Activated naive CD4-positive, alpha-beta T cell treated with anti-CD3 and anti-CD28 coated beads, Interleukin-2, amount 10 ng/mL, durations not matched to agents 7 days and 5 days (primary cell): ENCODE data around the gene ITGB2.

Experiments
- CTCF ChIA-PET: fragments of 350-600 bp; sonication (Branson Sonifier 250); formaldehyde crosslinking; loops from one replicate; lab custom pipeline; 2021; ENCODE audit warnings: antibody characterized with exemption; lab: Charles Lee
- DNase-seq: peaks from one replicate; pipeline ENCODE4 v3.0.0-alpha.2; 2020
- H3K27ac Mint-ChIP-seq: one replicate; pipeline ENCODE4 v1.8.0; 2021; ENCODE audit warnings: mild to moderate bottlenecking, moderate library complexity, mixed read lengths
- H3K27me3 Mint-ChIP-seq: one replicate; pipeline ENCODE4 v1.8.0; 2021; ENCODE audit warnings: mild to moderate bottlenecking, mixed read lengths
- H3K36me3 Mint-ChIP-seq: one replicate; pipeline ENCODE4 v1.8.0; 2021; ENCODE audit warnings: mixed read lengths
- H3K4me1 Mint-ChIP-seq: one replicate; pipeline ENCODE4 v1.8.0; 2021; ENCODE audit warnings: mixed read lengths
- H3K4me3 Mint-ChIP-seq: one replicate; pipeline ENCODE4 v1.8.0; 2021; ENCODE audit warnings: mild to moderate bottlenecking, moderate library complexity, mixed read lengths
- H3K9me3 Mint-ChIP-seq: one replicate; pipeline ENCODE4 v1.8.0; 2021; ENCODE audit warnings: mixed read lengths

Gene ITGB2

GRCh38 chr21:44848821-44849521 is 71.7 kb downstream of the ITGB2 start:
- H3K27me3 Mint-ChIP-seq = peaks cover 22% of the 10 kb centered on the region
- no peak for DNase-seq
- no peak overlapping the region for H3K4me3 Mint-ChIP-seq
- no peaks in the 10 kb centered on the region for H3K9me3 Mint-ChIP-seq
- peaks cover 36% of the 10 kb centered on the region for H3K36me3 Mint-ChIP-seq
- H3K4me1 Mint-ChIP-seq = peaks cover 50% of the 10 kb centered on the region
- CTCF ChIA-PET = no interaction called here
- no peak overlapping the region for H3K27ac Mint-ChIP-seq

GRCh38 chr21:44847261-44848056 is 73.2 kb downstream of the ITGB2 start:
- Mint-ChIP-seq H3K27ac (no peak overlapping the region), H3K27me3 (peaks cover 35% of the 10 kb centered on the region), H3K4me1 (peaks cover 37% of the 10 kb centered on the region), H3K4me3 (no peak overlapping the region), H3K9me3 (no peaks in the 10 kb centered on the region), H3K36me3 (peaks cover 27% of the 10 kb centered on the region)
- DNase-seq = no peak
- CTCF ChIA-PET = interaction anchor here (1.1 kb wide), 1 partner anchor 46 kb away, joined by 4 read pairs; the partner anchor contains the start of gene UBE2G2

- Mint-ChIP-seq H3K4me1 (peaks cover 29% of the 10 kb centered on the region), H3K27ac (peak overlapping the region; percentile 60), H3K27me3 (peaks cover 41% of the 10 kb centered on the region), H3K4me3 (peak overlapping the region; percentile 51), H3K36me3 (peaks cover 22% of the 10 kb centered on the region), H3K9me3 (no peaks in the 10 kb centered on the region)
- DNase-seq = peak; percentile 67
- CTCF ChIA-PET = interaction anchor here (1.0 to 1.2 kb wide), 6 partner anchors 14 to 251 kb away, joined by 3 to 5 read pairs (median 3); partner anchors contain the start of gene UBE2G2
These were observed 74.0 kb downstream of the ITGB2 start for GRCh38 chr21:44846485-44847260.

- H3K4me1 Mint-ChIP-seq = peaks cover 24% of the 10 kb centered on the region
- peak overlapping the region; percentile 60 for H3K27ac Mint-ChIP-seq
- no peaks in the 10 kb centered on the region for H3K9me3 Mint-ChIP-seq
- DNase-seq = no peak
- peaks cover 17% of the 10 kb centered on the region for H3K36me3 Mint-ChIP-seq
- peaks cover 42% of the 10 kb centered on the region for H3K27me3 Mint-ChIP-seq
- peak overlapping the region; percentile 51 for H3K4me3 Mint-ChIP-seq
- CTCF ChIA-PET = interaction anchor here (1.0 to 1.2 kb wide), 6 partner anchors 15 to 252 kb away, joined by 3 to 5 read pairs (median 3); partner anchors contain the start of gene UBE2G2
These were observed 74.5 kb downstream of the ITGB2 start for GRCh38 chr21:44846224-44846484.

- Mint-ChIP-seq H3K27ac (no peak overlapping the region), H3K4me1 (peaks cover 21% of the 10 kb centered on the region), H3K27me3 (peaks cover 47% of the 10 kb centered on the region), H3K36me3 (peaks cover 12% of the 10 kb centered on the region), H3K9me3 (no peaks in the 10 kb centered on the region), H3K4me3 (peak overlapping the region; percentile 51)
- peak; percentile 74 for DNase-seq
- CTCF ChIA-PET = interaction anchor here (1.0 to 1.2 kb wide), 6 partner anchors 15 to 252 kb away, joined by 3 to 5 read pairs (median 3); partner anchors contain the start of gene UBE2G2
These were observed 75.1 kb downstream of the ITGB2 start for GRCh38 chr21:44845418-44846223.

GRCh38 chr21:44844256-44844655 is 76.4 kb downstream of the ITGB2 start:
- CTCF ChIA-PET = no interaction called here
- peaks cover 52% of the 10 kb centered on the region for H3K27me3 Mint-ChIP-seq

GRCh38 chr21:44842721-44843445 is 77.8 kb downstream of the ITGB2 start:
- Mint-ChIP-seq H3K27me3 (peaks cover 56% of the 10 kb centered on the region), H3K27ac (no peak overlapping the region), H3K36me3 (no peaks in the 10 kb centered on the region), H3K4me3 (no peak overlapping the region), H3K4me1 (peaks cover 21% of the 10 kb centered on the region), H3K9me3 (no peaks in the 10 kb centered on the region)
- DNase-seq = no peak
- CTCF ChIA-PET = no interaction called here

More at GRCh38 chr21:44844256-44844655, 76.4 kb downstream of the ITGB2 start:
- H3K4me3 Mint-ChIP-seq = no peak overlapping the region
- no peaks in the 10 kb centered on the region for H3K9me3 Mint-ChIP-seq
- no peak for DNase-seq
- no peak overlapping the region for H3K27ac Mint-ChIP-seq
- H3K4me1 Mint-ChIP-seq = peaks cover 21% of the 10 kb centered on the region
- peaks cover 5% of the 10 kb centered on the region for H3K36me3 Mint-ChIP-seq

- CTCF ChIA-PET = no interaction called here
- DNase-seq = no peak
- H3K27me3 Mint-ChIP-seq = peaks cover 56% of the 10 kb centered on the region
- H3K27ac Mint-ChIP-seq = no peak overlapping the region
- no peaks in the 10 kb centered on the region for H3K9me3 Mint-ChIP-seq
- H3K4me3 Mint-ChIP-seq = no peak overlapping the region
- H3K36me3 Mint-ChIP-seq = no peaks in the 10 kb centered on the region
- H3K4me1 Mint-ChIP-seq = peaks cover 19% of the 10 kb centered on the region
These were observed 78.6 kb downstream of the ITGB2 start for GRCh38 chr21:44842087-44842486.

- Mint-ChIP-seq H3K27me3 (peaks cover 48% of the 10 kb centered on the region), H3K4me3 (no peak overlapping the region), H3K4me1 (peaks cover 7% of the 10 kb centered on the region), H3K9me3 (no peaks in the 10 kb centered on the region), H3K27ac (no peak overlapping the region), H3K36me3 (no peaks in the 10 kb centered on the region)
- DNase-seq = no peak
- CTCF ChIA-PET = no interaction called here
These were observed 79.9 kb downstream of the ITGB2 start for GRCh38 chr21:44840771-44841170.

GRCh38 chr21:44838951-44839350 is 81.7 kb downstream of the ITGB2 start:
- Mint-ChIP-seq H3K27ac (no peak overlapping the region), H3K27me3 (peaks cover 45% of the 10 kb centered on the region), H3K9me3 (no peaks in the 10 kb centered on the region), H3K4me1 (no peaks in the 10 kb centered on the region), H3K4me3 (no peak overlapping the region), H3K36me3 (no peaks in the 10 kb centered on the region)
- DNase-seq = no peak
- CTCF ChIA-PET = no interaction called here

- peaks cover 40% of the 10 kb centered on the region for H3K27me3 Mint-ChIP-seq
- H3K9me3 Mint-ChIP-seq = no peaks in the 10 kb centered on the region
- no peak overlapping the region for H3K27ac Mint-ChIP-seq
- H3K36me3 Mint-ChIP-seq = no peaks in the 10 kb centered on the region
- no peaks in the 10 kb centered on the region for H3K4me1 Mint-ChIP-seq
- CTCF ChIA-PET = no interaction called here
- no peak for DNase-seq
- no peak overlapping the region for H3K4me3 Mint-ChIP-seq
These were observed 82.4 kb downstream of the ITGB2 start for GRCh38 chr21:44838039-44838895.

- no peaks in the 10 kb centered on the region for H3K36me3 Mint-ChIP-seq
- H3K9me3 Mint-ChIP-seq = no peaks in the 10 kb centered on the region
- CTCF ChIA-PET = no interaction called here
- no peak overlapping the region for H3K4me3 Mint-ChIP-seq
- no peak for DNase-seq
- H3K27me3 Mint-ChIP-seq = peaks cover 33% of the 10 kb centered on the region
- H3K4me1 Mint-ChIP-seq = no peaks in the 10 kb centered on the region
- no peak overlapping the region for H3K27ac Mint-ChIP-seq
These were observed 83.2 kb downstream of the ITGB2 start for GRCh38 chr21:44837537-44837936.
